ENCODE results near the gene BPIFB1. TPM values are rescaled to one million over a fixed set of nuclear protein-coding genes. Genes with fewer than 3 reads are reported as not detected.
A peak's percentile ranks its signal among the peaks of the same experiment; 100 is the strongest.

The BPIFB1 gene
- total RNA-seq, 3 donors from 2014 or later: not detected

GRCh38 chr20:33255005-33255404, 28.0 kb upstream of the BPIFB1 start:
- ATAC-seq: no peak
- H3K27me3 Mint-ChIP-seq (ENCODE audit: low read depth): peaks cover 13% of the 10 kb centered on the region
- H3K4me3 Mint-ChIP-seq: no peak overlapping the region
- H3K9me3 Mint-ChIP-seq: no peaks in the 10 kb centered on the region
- no peaks in the 10 kb centered on the region for H3K36me3 Mint-ChIP-seq (ENCODE audit: insufficient read depth)
- DNase-seq: no peak
- H3K4me1 Mint-ChIP-seq (ENCODE audit: low read depth): no peaks in the 10 kb centered on the region

GRCh38 chr20:33257237-33257636, 25.8 kb upstream of the BPIFB1 start:
- Mint-ChIP-seq H3K27me3 (ENCODE audit: low read depth) (peaks cover 19% of the 10 kb centered on the region), H3K4me3 (no peak overlapping the region), H3K4me1 (ENCODE audit: low read depth) (no peaks in the 10 kb centered on the region), H3K9me3 (no peaks in the 10 kb centered on the region), H3K36me3 (ENCODE audit: insufficient read depth) (no peaks in the 10 kb centered on the region)
- DNase-seq (no peak), ATAC-seq (no peak)

GRCh38 chr20:33259371-33259770, 23.6 kb upstream of the BPIFB1 start:
- no peaks in the 10 kb centered on the region for H3K36me3 Mint-ChIP-seq (ENCODE audit: insufficient read depth)
- H3K9me3 Mint-ChIP-seq: no peaks in the 10 kb centered on the region
- no peaks in the 10 kb centered on the region for H3K4me1 Mint-ChIP-seq (ENCODE audit: low read depth)
- DNase-seq (no peak), ATAC-seq (no peak)
- H3K27me3 Mint-ChIP-seq (ENCODE audit: low read depth): peaks cover 21% of the 10 kb centered on the region
- no peak overlapping the region for H3K4me3 Mint-ChIP-seq

GRCh38 chr20:33261465-33261864, 21.5 kb upstream of the BPIFB1 start:
- Mint-ChIP-seq H3K27me3 (ENCODE audit: low read depth) (peaks cover 19% of the 10 kb centered on the region), H3K9me3 (no peaks in the 10 kb centered on the region), H3K4me1 (ENCODE audit: low read depth) (no peaks in the 10 kb centered on the region), H3K36me3 (ENCODE audit: insufficient read depth) (no peaks in the 10 kb centered on the region), H3K4me3 (no peak overlapping the region)
- DNase-seq (no peak), ATAC-seq (no peak)

GRCh38 chr20:33262658-33263065, 20.4 kb upstream of the BPIFB1 start:
- no peak for ATAC-seq

GRCh38 chr20:33263784-33264183, 19.2 kb upstream of the BPIFB1 start:
- DNase-seq: no peak
- H3K36me3 Mint-ChIP-seq (ENCODE audit: insufficient read depth): no peaks in the 10 kb centered on the region
- no peak for ATAC-seq
- H3K4me1 Mint-ChIP-seq (ENCODE audit: low read depth): no peaks in the 10 kb centered on the region
- peaks cover 29% of the 10 kb centered on the region for H3K27me3 Mint-ChIP-seq (ENCODE audit: low read depth)
- no peaks in the 10 kb centered on the region for H3K9me3 Mint-ChIP-seq
- H3K4me3 Mint-ChIP-seq: no peak overlapping the region

More at GRCh38 chr20:33262658-33263065, 20.4 kb upstream of the BPIFB1 start:
- Mint-ChIP-seq H3K36me3 (ENCODE audit: insufficient read depth) (no peaks in the 10 kb centered on the region), H3K4me1 (ENCODE audit: low read depth) (no peaks in the 10 kb centered on the region), H3K9me3 (no peaks in the 10 kb centered on the region), H3K4me3 (no peak overlapping the region), H3K27me3 (ENCODE audit: low read depth) (peaks cover 23% of the 10 kb centered on the region)
- DNase-seq: no peak

- H3K4me3 Mint-ChIP-seq: no peak overlapping the region
- H3K9me3 Mint-ChIP-seq: no peaks in the 10 kb centered on the region
- no peaks in the 10 kb centered on the region for H3K4me1 Mint-ChIP-seq (ENCODE audit: low read depth)
- no peaks in the 10 kb centered on the region for H3K36me3 Mint-ChIP-seq (ENCODE audit: insufficient read depth)
- DNase-seq (no peak), ATAC-seq (no peak)
- H3K27me3 Mint-ChIP-seq (ENCODE audit: low read depth): peaks cover 22% of the 10 kb centered on the region
These were observed 15.3 kb upstream of the BPIFB1 start for GRCh38 chr20:33267701-33268100.

- peaks cover 17% of the 10 kb centered on the region for H3K27me3 Mint-ChIP-seq (ENCODE audit: low read depth)
- H3K4me3 Mint-ChIP-seq: no peak overlapping the region
- no peaks in the 10 kb centered on the region for H3K4me1 Mint-ChIP-seq (ENCODE audit: low read depth)
- no peaks in the 10 kb centered on the region for H3K9me3 Mint-ChIP-seq
- no peaks in the 10 kb centered on the region for H3K36me3 Mint-ChIP-seq (ENCODE audit: insufficient read depth)
- no peak for ATAC-seq
- DNase-seq: no peak
These were observed 10.7 kb upstream of the BPIFB1 start for GRCh38 chr20:33272155-33272873.

- DNase-seq (no peak), ATAC-seq (peak; percentile 43 to 75)
- Mint-ChIP-seq H3K36me3 (ENCODE audit: insufficient read depth) (no peaks in the 10 kb centered on the region), H3K4me1 (ENCODE audit: low read depth) (no peaks in the 10 kb centered on the region), H3K9me3 (no peaks in the 10 kb centered on the region), H3K27me3 (ENCODE audit: low read depth) (peaks cover 13% of the 10 kb centered on the region), H3K4me3 (no peak overlapping the region)
These were observed 9.7 kb upstream of the BPIFB1 start for GRCh38 chr20:33273117-33273851.

- Mint-ChIP-seq H3K27me3 (ENCODE audit: low read depth) (peaks cover 9% of the 10 kb centered on the region), H3K36me3 (ENCODE audit: insufficient read depth) (no peaks in the 10 kb centered on the region), H3K9me3 (no peaks in the 10 kb centered on the region), H3K4me1 (ENCODE audit: low read depth) (no peaks in the 10 kb centered on the region), H3K4me3 (no peak overlapping the region)
- no peak for DNase-seq
- ATAC-seq: no peak
These were observed 7.8 kb upstream of the BPIFB1 start for GRCh38 chr20:33275215-33275614.

- H3K36me3 Mint-ChIP-seq (ENCODE audit: insufficient read depth): no peaks in the 10 kb centered on the region
- H3K4me3 Mint-ChIP-seq: no peak overlapping the region
- H3K9me3 Mint-ChIP-seq: no peaks in the 10 kb centered on the region
- peaks cover 9% of the 10 kb centered on the region for H3K27me3 Mint-ChIP-seq (ENCODE audit: low read depth)
- DNase-seq (no peak), ATAC-seq (no peak)
- H3K4me1 Mint-ChIP-seq (ENCODE audit: low read depth): no peaks in the 10 kb centered on the region
These were observed 7.1 kb upstream of the BPIFB1 start for GRCh38 chr20:33275871-33276270.

GRCh38 chr20:33276303-33277113, 6.5 kb upstream of the BPIFB1 start:
- Mint-ChIP-seq H3K4me1 (ENCODE audit: low read depth) (no peaks in the 10 kb centered on the region), H3K9me3 (no peaks in the 10 kb centered on the region), H3K36me3 (ENCODE audit: insufficient read depth) (no peaks in the 10 kb centered on the region), H3K4me3 (no peak overlapping the region), H3K27me3 (ENCODE audit: low read depth) (peaks cover 9% of the 10 kb centered on the region)
- no peak for ATAC-seq
- no peak for DNase-seq

- H3K36me3 Mint-ChIP-seq (ENCODE audit: insufficient read depth): no peaks in the 10 kb centered on the region
- no peak for ATAC-seq
These were observed 5.3 kb upstream of the BPIFB1 start for GRCh38 chr20:33277471-33278441.

More at GRCh38 chr20:33277471-33278441, 5.3 kb upstream of the BPIFB1 start:
- no peak for DNase-seq
- H3K27me3 Mint-ChIP-seq (ENCODE audit: low read depth): peaks cover 9% of the 10 kb centered on the region
- no peaks in the 10 kb centered on the region for H3K9me3 Mint-ChIP-seq
- H3K4me1 Mint-ChIP-seq (ENCODE audit: low read depth): no peaks in the 10 kb centered on the region
- H3K4me3 Mint-ChIP-seq: no peak overlapping the region

Measured in activated T-cell treated with anti-CD3 and anti-CD28 coated beads, Interleukin-2, amount 50 U/mL, for 4 hours (primary cell).